Fibroblast of the aortic adventitia (primary cell): ENCODE data around the gene OMP. TPM values are rescaled to one million over a fixed set of nuclear protein-coding genes. Genes with fewer than 3 reads are reported as not detected.

Source experiments
- DNase-seq: peaks from one replicate; pipeline ENCODE4 v3.0.0-alpha.2; 2010; ENCODE audit warnings: low read depth
- H3K4me3 ChIP-seq: 2 replicates; pipeline ENCODE4 v1.5.1; 2011; ENCODE audit warnings: low read depth, mild to moderate bottlenecking, control low read depth, low read length, moderate library complexity
- CTCF ChIP-seq: IDR thresholded peaks from 2 replicates; pipeline ENCODE4 v1.5.1; 2011; ENCODE audit warnings: mild to moderate bottlenecking, low read length, control low read depth, inconsistent platforms; ENCODE audit not compliant: insufficient read depth
- total RNA-seq: library from RNA; depleted of rRNA; stranded (reverse); fragments of >200 nt; gene quantifications from 2 replicates; pipeline ENCODE4 v1.2.3, GENCODE V29; 2012; ENCODE audit warnings: low replicate concordance

Gene OMP
- total RNA-seq, 1 donor, result 1.1 TPM

DNA sequence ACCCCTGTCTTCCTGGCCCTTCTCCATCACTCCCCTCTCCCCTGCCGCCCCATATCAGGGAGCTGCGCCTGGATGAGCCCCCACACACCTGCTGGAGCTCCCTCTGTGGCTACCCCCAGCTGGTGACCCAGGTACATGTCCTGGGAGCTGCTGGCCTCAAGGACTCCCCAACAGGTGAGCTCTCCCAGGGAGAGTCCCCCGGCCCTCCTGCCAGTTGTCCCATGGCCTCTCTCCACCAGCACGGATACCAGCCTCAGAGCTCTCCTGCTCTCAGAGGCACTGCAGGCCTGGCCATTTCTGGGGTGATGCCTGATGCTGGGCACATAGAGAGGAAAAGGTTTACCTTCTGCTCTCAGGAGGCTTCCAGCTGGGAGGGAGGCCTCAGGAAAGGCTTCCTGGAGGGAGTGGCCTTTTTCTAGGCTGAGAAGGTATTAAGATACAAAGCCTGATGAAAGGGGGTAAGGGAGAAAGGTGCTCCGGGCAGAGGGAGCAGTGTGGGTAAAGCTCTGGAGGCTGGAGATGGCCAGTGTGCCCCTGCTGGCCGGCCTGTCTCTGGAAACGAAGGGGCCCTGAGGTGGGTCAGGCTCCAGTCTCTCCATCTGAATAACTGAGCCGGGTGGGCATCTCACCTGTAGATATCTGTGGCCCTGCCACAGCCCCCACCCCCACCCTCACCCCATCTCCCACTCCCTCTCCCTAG lies 19.4 kb downstream of the OMP start:
- no peak overlapping the region for H3K4me3 ChIP-seq
- TF ChIP-seq CTCF, result no peak
- no peak for DNase-seq

GRCh38 chr11:77122576-77123212 lies 20.1 kb downstream of the OMP start:
- DNase-seq, result no peak
- TF ChIP-seq CTCF, result no peak
- no peak overlapping the region for H3K4me3 ChIP-seq

DNA sequence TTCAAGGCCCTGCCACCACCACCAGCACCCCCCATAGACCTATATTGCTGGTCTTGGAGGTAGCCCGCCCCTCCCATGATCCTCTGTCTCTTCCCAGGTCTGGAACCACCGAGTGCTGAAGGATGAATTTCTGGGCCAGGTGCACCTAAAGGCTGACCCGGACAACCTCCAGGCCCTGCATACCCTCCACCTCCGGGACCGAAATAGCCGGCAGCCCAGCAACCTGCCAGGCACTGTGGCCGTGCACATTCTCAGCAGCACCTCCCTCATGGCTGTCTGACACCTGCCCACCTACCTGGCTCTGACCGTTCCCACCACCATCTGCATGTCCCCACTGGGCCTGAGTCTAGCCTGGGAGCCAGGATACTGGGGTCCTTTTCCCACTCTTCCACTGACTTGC lies 21.0 kb downstream of the OMP start:
- no peak for DNase-seq
- TF ChIP-seq CTCF, result no peak
- H3K4me3 ChIP-seq, result no peak overlapping the region

DNA sequence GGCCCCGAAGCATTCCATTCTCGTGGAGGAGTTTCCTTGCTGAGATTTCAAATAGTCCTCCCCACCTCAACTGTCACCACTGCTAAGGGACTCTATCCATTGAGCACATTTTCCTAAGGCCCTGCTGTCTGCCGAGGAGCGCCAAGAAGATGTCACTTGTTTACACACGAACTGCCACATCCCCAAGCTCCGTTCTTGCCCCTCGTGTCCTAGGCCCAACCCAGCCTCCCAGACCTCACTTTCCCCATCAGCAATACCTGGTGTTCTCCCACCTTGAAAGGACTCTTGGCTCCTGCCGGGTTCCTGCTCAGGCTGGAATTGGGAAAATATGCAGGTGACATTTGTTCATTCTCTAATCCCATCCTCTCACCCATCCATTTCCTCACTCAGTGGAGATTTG lies 21.4 kb downstream of the OMP start:
- DNase-seq, result no peak
- TF ChIP-seq CTCF, result no peak

DNA sequence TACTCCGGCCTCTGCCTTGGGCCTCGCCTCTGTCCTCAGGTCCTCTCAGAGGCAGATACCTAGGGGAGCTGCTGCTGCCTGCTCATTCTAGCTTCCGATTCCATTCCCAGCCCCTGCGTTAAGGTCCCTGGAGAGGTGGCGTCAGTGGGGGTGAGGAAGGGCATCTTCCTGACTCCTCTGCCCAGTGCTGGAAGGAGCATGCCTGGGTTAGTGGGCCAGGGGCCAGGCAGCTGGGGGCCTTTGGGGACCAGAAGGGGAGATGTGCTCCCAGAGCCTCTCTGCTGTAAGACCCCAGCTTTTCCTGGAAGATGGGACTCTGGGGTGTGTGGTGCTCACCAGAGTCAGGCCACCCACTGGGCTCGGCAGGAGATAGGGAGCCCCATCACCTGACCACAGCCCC lies 21.8 kb downstream of the OMP start:
- H3K4me3 ChIP-seq, result no peak overlapping the region
- no peak for TF ChIP-seq CTCF
- DNase-seq, result no peak

More for the DNA sequence above, 21.4 kb downstream of the OMP start:
- H3K4me3 ChIP-seq, result no peak overlapping the region

DNA sequence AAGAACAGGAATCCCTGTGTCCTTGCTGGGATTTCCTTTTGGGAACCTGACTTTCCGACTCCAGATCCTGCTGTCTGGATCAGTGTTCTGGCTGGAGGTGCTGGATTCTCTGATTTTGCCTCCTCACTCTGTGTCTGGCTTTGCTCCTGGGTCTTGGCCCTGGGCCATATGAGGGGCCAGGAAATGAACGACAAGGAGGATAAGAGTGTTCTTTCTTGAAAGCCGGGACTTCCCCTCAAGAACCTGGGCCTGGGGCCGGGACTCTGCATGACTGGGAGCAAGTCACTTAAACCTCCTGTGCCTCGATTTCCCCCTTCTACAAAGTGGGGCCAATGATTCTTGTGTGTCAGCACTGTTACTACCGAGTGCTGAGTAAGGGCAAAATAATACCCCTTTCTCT lies 22.6 kb downstream of the OMP start:
- DNase-seq, result no peak
- TF ChIP-seq CTCF, result no peak
- H3K4me3 ChIP-seq, result no peak overlapping the region
